ENCODE results near the gene ALAD.
"Not testable (repeated sequence)": the region's sequence is repeated elsewhere in the genome, so short reads cannot be mapped to it uniquely, and the experiment has no call there.

ALAD gene

DNA sequence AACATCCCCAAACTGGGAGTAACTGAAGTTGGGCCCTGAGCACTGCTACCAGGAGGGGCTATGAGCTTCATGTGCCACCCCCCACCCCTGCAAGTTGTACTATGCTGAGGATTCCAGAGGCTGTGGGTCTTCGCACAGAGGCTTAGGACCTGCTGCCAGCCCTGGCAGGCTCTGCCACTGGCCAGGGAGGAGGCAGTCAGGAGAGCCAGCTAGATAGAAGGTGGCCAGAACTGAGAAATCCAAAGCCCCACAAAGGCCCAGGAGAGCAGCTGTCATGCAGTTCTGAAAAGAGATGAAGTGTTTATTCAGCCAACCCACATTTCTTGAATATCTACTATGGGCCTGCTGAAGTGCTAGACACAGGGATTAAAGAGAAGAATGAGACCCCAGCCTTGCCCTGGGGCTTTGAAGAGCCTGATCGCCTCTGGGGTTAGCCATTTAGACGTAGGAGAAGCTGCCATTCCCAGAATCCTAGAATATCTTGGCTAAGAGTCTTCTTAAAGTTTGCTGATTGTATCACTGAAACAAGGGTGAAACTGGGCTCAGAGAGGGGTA is 1.4 kb downstream of the ALAD start:
- no peak for DNase-seq (ENCODE audit: low read depth in 2 of 3, low spot score in 2 of 3)

DNA sequence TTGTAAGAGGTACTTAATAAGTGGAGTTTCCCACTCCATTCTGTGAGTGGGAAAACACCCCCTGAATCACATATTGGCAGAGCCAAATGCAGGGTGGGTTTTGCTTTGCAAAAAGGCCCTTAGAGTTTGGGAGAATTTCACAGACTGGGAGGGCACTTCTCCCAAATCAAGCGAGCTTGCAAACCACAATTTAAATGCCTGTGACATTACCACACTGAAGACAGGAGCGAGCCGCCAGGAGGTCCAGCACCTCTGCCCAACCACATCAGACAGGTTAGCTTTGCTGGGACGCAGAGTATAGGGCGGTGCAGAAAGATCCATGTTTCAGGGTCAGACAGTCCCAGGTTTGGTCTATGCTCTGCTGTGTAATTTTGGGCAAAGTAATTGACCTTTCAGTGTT is 2.3 kb downstream of the ALAD start:
- no peak for DNase-seq (ENCODE audit: low read depth in 2 of 3, low spot score in 2 of 3)

DNA sequence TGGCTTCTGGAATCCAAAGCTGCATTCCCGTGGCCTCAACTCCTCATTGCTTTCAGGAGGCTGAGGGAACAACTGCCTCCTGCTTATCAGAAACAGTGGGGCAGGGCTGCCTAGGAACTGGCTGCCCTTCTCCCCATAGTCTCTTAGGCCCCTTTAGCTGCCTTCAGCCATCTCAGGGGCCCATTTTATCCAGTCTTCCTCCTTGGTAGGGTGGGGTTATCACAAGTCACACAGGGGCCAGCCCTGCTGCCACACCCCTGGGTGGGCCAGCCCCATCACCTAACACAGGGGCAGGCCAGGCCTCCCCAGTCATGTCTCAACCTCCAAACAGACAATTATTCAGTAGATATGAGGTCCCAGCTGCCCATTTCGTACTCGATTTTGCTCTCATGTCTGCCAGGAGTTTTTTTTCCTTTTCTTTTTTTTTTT is 3.9 kb downstream of the ALAD start:
- no peak for DNase-seq (ENCODE audit: low read depth in 2 of 3, low spot score in 2 of 3)

DNA sequence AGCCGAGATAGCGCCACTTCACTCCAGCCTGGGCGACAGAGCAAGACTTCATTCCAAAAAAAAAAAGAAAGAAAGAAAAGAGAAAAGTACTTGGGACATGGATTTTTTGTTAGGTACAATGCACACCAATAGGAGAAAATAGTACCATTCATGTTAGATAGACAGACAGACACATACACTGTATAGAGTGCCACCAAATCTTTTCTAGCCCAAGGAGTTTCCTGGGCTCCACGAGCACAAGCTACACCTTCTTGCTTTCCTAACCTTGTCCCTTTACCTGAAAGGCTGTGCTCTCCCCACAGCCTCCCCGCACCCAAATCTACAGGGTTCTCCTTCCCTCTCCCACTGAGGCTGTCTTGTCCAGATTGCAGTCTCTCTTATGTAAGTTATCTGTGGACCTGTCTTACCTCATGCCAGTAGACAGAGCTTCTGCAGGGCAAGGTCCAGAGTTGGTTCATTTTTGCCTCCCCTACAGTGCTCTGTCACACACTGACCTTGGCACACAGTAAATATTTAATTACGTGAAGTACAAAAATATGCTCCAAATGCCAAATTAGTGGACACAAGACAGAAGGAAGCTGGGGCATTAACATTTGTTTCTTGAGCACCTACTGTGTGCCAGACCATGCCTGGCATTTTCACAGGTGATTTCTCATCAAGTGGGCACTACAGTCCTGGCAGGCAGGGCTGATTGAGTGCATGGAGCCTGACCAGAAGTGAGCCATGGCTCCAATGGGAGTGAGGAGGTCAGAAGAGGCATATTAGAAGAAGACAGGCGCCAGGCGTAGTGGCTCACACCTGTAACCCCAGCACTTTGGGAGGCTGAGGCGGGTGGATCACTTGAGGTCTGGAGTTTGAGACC is 5.9 kb downstream of the ALAD start:
- no peak for DNase-seq (ENCODE audit: low read depth in 2 of 3, low spot score in 2 of 3)

DNA sequence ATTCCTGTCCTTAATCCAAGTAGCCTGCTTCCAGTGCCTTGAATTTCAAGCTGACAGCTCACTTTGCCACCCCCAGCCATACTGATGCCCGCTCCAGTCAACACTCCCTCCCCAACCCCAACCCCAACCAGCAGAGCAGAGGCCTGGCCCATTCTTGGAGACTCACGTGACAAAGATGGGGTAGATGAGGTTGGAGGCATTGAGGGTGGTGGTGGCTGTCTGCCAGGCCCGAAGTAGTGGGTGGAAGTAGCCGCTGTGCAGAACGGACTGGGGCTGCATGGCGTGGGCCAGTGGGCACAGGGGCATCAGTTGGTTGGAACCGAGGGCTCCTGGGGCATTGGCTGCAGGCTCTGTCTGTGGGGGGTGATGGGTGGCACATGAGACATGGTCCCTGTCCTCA is 7.8 kb downstream of the ALAD start:
- DNase-seq (ENCODE audit: low read depth in 2 of 3, low spot score in 2 of 3), result no peak

DNA sequence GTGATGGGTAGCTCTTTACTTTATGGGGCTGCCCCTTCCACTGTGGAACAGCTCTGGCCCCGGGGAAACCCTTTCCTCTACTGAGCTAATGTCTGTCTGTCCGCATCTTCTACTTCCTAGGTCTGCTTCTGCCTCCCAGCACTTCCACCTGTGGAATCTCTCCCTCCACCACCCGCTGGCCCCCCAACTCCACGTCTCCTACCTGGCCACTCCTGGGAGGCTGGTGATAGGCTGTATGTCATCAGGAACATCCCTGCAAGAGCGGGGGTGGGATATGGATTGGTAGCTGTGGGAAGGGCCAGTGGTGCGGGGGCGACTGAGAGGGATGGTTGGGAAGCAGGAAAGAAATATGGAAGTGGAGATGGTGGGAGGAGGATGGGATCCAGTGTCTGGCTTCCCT is 9.2 kb downstream of the ALAD start:
- DNase-seq (ENCODE audit: low read depth in 2 of 3, low spot score in 2 of 3), result no peak

DNA sequence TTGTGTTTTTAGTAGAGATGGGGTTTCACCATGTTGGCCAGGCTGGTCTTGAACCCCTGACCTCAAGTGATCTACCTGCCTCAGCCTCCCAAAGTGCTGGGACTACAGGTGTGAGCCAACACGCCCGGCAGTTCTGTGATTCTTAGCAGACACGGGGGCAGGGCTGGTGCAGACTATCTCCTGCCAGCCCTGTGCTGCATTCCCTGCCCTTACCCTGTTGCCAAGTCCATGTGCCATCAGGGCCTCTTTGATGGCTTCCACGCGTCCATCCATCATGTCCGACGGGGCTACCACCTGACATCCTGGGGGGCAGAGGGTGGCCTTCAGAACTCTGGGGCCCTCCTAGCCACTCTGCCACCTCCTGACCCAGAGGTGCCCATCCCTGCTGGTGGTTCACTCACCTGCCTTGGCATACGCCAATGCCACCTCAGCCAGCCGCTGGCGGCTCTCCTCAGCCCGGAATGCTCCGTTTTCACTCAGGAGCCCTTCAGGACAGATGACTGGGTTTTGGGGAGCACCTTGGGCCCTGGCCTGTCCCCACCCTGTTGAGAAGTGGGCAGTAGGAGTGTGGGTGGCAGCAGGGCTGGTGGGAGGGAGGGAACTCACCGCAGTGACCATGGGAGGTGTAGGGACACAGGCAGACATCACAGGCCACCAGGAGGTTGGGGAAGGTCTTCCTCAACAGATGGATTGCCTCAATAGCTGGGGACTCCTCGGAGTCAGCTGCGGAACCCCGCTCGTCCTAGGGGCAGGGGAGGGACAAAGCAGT is 10.7 kb downstream of the ALAD start:
- no peak for DNase-seq (ENCODE audit: low read depth in 2 of 3, low spot score in 2 of 3)

DNA sequence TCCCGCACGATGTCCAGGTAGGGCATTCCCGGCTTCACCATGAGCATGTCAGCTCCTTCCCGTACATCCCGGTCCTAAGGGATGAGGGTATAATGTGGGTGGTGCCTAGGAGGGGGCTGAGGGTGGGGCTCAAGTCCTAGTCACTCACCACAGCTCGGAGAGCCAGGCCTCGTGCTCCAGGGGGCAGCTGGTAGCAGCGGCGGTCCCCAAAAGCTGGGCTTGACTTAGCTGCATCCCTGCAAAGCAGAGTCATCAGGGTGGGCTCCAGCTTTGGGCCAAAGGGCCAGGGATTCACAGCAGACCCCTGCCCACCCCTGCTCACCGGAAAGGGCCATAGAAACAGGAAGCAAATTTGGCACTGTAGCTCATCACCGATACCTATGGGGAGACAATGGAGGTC is 11.6 kb downstream of the ALAD start:
- no peak for DNase-seq (ENCODE audit: low read depth in 2 of 3, low spot score in 2 of 3)

DNA sequence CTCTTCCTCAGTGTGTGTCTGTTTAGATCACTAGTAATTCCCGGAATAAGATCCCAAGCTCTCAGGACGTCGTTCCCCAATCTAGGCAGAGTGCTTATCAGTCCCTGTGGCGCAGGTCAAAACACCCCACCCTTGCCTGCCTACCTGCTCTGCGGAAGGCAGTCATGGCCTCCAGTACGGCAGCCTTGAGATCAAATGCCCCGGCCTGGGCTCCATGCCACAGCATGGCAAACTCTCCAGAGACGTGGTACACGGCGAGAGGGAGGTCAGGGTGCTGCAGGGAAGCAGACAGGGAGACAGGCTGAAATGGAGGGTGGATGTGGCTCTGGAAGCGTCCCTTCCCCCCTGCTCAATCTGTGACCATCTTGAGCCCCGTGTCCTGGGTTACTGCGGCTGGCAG is 12.3 kb downstream of the ALAD start:
- DNase-seq (ENCODE audit: low read depth in 2 of 3, low spot score in 2 of 3), result no peak

DNA sequence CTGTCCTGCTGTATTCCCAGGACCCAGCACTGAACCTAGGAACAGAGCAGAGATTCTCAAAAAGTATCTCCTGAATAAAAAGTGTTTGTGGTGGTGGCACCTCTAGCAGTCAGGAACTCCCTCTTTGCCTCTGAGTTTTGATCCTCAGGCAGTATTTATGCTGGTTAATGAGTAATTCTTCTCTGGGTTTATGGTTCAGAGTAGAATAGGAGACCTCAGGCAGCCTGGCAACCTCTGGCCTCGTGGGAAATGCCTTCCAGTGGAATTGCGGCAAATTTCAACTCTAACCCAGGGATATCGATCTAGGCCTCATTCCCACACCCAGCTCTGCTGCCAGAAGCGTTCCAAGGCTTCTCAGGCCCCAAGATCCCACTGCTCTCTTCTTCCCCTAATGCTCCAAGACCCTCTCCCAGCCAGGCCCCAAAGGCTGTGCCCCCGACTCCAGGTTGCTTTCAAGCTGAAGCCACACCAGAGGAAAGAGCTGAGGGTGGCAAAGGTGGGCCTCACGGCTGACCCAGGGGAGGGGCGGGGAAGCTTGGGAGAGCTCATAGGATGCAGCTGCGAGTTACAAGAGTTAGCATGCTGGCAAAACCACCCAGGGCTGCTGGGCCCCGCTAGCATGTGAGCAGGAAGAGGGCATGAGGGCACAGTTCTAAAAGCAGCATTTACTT is 13.4 kb downstream of the ALAD start:
- no peak for DNase-seq (ENCODE audit: low read depth in 2 of 3, low spot score in 2 of 3)

DNA sequence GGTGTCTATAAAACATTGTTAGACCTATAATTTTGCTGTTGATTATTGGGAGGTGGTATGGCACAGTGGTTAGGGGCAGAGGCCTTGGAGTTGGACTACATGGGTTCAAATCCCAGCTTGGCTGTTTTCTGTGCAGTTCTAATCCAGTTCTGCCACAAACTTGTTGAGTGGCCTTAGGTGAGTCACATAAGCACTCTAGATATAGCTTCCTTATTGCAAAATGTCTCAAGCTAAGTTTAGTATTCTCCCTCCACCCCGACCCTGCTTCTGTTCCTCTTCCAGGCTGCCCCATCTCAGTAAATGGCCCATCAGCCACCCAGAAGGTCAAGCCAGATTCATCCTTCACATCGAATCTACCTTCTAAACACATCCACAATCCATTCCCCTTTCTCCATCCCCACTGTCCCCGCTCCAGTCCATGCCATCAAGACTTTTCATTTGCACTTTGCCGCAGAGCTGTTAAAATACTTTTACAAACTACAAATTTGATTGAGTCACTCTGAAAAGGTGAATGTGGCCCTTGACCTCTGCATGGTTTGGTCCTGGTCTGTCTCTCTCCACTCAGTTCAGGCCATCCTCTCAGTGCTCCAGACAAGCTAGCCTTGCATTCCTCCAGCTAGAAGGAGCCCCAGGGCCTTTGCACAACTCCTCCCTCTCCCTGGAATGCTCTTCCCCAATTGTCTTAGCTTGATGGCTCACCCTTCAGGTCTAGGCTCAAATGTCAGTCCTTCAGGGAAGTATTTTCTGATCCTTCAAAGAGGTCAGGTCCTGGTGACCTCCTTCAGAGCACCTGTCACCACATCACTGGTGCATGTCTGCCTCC is 14.3 kb downstream of the ALAD start:
- DNase-seq (ENCODE audit: low read depth in 2 of 3, low spot score in 2 of 3), result no peak

DNA sequence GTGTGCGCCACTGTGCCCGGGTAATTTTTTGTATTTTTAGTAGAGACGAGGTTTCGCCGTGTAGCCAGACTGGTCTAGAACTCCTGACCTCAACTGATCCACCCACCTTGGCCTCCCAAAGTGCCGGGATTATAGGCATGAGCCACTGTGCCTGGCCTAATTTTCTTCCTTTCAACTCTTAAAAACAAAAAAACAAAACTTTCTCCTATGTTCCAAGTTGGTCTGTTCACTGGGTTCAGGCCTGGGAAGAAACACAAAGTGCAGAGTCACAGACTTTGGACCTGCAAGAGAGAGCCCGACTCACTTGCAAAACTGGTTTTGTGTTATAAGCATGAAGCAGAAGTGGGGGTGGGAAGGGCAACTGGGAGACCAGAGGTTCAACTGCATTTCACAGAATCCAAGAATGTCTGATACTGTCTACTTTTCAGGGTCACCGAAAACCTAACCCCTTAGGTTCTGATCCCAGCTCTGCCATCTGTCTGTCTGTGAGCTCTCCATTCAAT is 19.1 kb downstream of the ALAD start:
- no peak for DNase-seq (ENCODE audit: low read depth in 2 of 3, low spot score in 2 of 3)

DNA sequence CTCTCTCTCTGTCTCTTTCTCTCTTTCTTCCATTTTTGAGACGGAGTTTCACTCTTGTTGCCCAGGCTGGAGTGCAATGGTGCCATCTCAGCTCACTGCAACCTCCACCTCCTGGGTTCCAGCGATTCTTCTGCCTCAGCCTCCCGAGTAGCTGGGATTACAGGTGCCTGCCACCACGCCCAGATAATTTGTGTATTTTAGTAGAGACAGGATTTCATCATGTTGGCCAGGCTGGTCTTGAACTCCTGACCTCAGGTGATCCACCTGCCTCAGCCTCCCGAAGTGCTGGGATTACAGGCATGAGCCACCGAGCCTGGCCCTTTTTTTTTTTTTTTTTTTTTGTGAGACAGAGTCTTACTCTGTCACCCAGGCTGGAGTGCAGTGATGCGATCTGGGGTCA is 19.6 kb downstream of the ALAD start:
- DNase-seq (ENCODE audit: low read depth in 2 of 3, low spot score in 2 of 3), result not testable (repeated sequence)

DNA sequence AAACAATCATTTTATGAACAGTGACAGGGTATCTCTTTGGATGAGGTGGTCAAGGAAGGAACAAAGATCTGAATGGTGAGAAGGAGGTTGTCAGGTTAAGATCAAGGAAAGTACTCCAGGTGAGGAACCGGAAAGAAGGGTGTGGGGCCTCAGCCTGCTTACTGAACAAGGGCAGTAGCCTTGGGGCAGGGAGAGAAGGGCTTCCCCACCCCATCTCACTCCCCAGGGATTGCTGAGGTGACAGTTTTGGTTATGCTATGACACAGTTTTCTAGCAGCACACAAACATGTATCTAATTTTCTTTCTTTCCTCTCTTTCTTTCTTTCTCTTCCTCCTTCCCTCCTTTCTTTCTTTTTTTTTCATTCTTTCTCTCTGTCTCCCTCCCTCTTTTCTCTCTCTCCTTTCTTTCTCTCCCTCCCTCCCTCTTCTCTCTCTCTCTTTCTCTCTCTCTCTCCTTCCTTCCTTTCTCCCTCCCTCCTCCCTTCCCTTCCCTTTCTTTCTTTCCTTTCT is 20.2 kb downstream of the ALAD start:
- DNase-seq (ENCODE audit: low read depth in 2 of 3, low spot score in 2 of 3), result no peak

DNA sequence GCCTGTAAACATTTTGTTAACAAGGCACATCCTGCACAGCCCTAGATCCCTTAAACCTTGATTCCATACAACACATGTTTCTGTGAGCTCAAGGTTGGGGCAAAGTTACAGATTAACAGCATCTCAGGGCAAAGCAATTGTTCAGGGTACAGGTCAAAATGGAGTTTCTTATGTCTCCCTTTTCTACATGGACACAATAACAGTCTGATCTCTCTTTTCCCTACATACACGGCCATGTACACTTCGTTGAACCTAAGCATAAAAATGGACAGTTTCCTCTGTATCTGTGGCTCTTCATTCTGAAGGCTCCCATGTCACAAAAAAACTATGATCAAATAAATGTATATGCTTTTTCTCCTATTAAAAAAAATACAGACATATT is 21.3 kb downstream of the ALAD start:
- DNase-seq (ENCODE audit: low read depth in 2 of 3, low spot score in 2 of 3), result not testable (repeated sequence)

DNA sequence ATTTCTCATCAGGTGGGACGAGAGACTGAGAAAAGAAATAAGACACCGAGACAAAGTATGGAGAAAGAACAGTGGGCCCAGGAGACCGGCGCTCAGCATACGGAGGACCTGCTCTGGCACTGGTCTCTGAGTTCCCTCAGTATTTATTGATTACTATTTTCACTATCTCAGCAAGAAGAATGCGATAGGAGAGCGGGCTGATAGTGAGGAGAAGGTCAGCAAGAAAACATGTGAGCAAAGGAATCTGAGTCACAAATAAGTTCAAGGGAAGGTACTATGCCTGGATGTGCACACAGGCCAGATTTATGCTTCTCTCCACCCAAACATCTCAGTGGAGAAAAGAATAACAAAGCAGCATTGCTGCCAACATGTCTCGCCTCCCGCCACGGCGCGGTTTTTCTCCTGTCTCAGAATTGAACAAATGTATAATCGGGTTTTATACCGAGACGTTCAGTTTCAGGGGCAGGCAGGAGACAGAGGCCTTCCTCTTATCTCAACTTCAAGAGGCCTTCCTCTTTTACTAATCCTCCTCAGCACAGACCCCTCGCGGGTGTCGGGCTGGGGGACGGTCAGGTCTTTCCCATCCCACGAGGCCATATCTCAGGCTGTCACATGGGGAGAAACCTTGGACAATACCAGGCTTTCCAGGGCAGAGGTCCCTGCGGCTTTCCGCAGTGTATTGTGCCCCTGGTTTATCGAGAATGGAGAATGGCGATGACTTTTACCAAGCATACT is 21.8 kb downstream of the ALAD start:
- not testable (repeated sequence) for DNase-seq (ENCODE audit: low read depth in 2 of 3, low spot score in 2 of 3)

DNA sequence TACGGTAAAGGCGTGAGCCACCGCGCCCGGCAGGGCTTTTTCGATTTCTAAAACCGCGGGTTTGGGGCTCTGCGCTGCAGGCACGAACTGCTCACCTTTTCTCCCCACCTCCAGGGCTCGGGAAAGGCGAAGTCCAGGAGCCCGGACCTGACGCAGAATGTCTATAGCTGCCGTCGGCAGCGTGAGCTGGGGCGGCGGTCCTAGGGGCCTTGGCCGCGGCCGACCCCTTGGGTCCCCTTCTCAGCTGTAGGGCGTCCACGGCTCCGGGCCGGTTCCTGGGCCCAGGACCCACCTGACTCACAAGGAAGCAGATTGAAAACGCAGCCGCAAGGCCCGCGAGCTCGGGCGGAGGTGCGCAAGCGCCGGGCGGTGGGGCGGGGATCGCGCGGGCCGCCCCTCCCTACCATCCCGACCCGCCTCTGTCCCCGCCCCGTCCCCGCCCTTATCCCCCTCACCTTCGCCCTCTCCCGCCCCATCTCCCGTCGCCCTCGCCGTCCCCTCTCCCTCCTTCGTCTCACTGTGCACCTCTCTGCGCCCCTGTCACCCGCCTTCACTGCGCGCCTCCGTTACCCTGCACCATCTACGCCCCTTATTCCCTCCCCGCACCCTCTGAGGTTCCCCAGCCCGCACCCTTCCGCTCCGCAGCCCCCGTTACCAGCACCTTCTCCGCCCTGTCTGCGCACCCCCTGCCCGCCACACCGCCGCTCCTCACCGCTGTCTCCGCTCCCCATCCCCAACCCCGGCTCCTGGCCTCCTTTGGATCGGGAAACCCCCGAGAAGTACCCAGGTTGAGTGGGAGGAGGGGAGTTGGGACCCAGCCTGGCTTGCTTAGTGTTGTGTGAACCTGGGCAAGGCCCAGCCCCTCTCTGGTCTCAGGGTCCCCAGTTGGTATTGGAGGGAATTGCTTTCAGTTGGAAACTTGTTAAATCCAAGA is 24.2 kb downstream of the ALAD start, which contains the start of gene HDHD3:
Gene HDHD3 (minus strand): TSS at position 353 of the 934 bp plus-strand sequence. CDS start 2,632 bp downstream, outside the sequence.
- DNase-seq (ENCODE audit: low read depth in 2 of 3, low spot score in 2 of 3), result peak; percentile 56 to 71 (median 69)
